ENCODE data around the gene PHLPP2. TPM values are rescaled to one million over a fixed set of nuclear protein-coding genes. Genes with fewer than 3 reads are reported as not detected.
A peak's percentile ranks its signal among the peaks of the same experiment; 100 is the strongest.

PHLPP2 gene
- 10 to 100 TPM in 1 of 12 donors, 1 to 10 TPM in 10, not detected in 1; 4.8 to 20.0 (median 6.3) TPM for polyA plus RNA-seq (ENCODE audit: insufficient read length in 12 of 12)
- long read RNA-seq, donor 1, partial matches to known transcripts, result 6 of 6 reads
- long read RNA-seq, donor 1, other reads (novel, unspliced or antisense), result 0 of 6 reads
- long read RNA-seq, donor 2, partial matches to known transcripts, result 7 of 7 reads
- long read RNA-seq, donor 2, other reads (novel, unspliced or antisense), result 0 of 7 reads
- long read RNA-seq, donor 3, result 0 reads
- long read RNA-seq, donor 4, result 0 reads
- long read RNA-seq, donor 5, full-length matches to known transcripts, result 1 of 6 reads
- long read RNA-seq, donor 5, partial matches to known transcripts, result 5 of 6 reads
- long read RNA-seq, donor 5, other reads (novel, unspliced or antisense), result 0 of 6 reads
- long read RNA-seq, donor 6, result 0 reads
- long read RNA-seq, donor 7, result 0 reads
- long read RNA-seq, donor 8, result 0 reads
- long read RNA-seq, donor 9, result 0 reads
- long read RNA-seq, donor 10, full-length matches to known transcripts, result 1 of 1 reads
- long read RNA-seq, donor 10, partial matches to known transcripts, result 0 of 1 reads
- long read RNA-seq, donor 10, other reads (novel, unspliced or antisense), result 0 of 1 reads
- long read RNA-seq, donor 11, result 0 reads

GRCh38 chr16:71724320-71724751 lies at the start of gene PHLPP2:
Gene PHLPP2 (minus strand): TSS chr16:71724701. CDS start chr16:71714795, 9,906 bp downstream.
- no peak for DNase-seq

- no peak for DNase-seq
Observed at GRCh38 chr16:71771571-71771970, 47.1 kb upstream of the PHLPP2 start.

- no peak for DNase-seq
Observed at GRCh38 chr16:71769222-71769621, 44.7 kb upstream of the PHLPP2 start.

GRCh38 chr16:71767060-71767900 lies 42.8 kb upstream of the PHLPP2 start:
- peak; percentile 3 for DNase-seq

- DNase-seq, result no peak
Observed at GRCh38 chr16:71762186-71762585, 37.7 kb upstream of the PHLPP2 start.

GRCh38 chr16:71761097-71761496 lies 36.6 kb upstream of the PHLPP2 start:
- DNase-seq, result no peak

- DNase-seq, result no peak
Observed at GRCh38 chr16:71758293-71758760, 33.8 kb upstream of the PHLPP2 start.

- no peak for DNase-seq
Observed at GRCh38 chr16:71754652-71755051, 30.2 kb upstream of the PHLPP2 start.

GRCh38 chr16:71754108-71754507 lies 29.6 kb upstream of the PHLPP2 start:
- DNase-seq, result no peak

GRCh38 chr16:71748226-71748625 lies 23.7 kb upstream of the PHLPP2 start:
- no peak for DNase-seq

GRCh38 chr16:71746442-71747046 lies 22.0 kb upstream of the PHLPP2 start:
- DNase-seq, result no peak

GRCh38 chr16:71738855-71739254 lies 14.4 kb upstream of the PHLPP2 start:
- DNase-seq, result no peak

GRCh38 chr16:71737501-71737900 lies 13.0 kb upstream of the PHLPP2 start:
- DNase-seq, result no peak

GRCh38 chr16:71734511-71734910 lies 10.0 kb upstream of the PHLPP2 start:
- DNase-seq, result no peak

- DNase-seq, result peak; percentile 4
Observed at GRCh38 chr16:71732587-71732986, 8.1 kb upstream of the PHLPP2 start.

GRCh38 chr16:71727551-71728324 lies 3.2 kb upstream of the PHLPP2 start:
- no peak for DNase-seq

GRCh38 chr16:71726476-71727315 lies 2.2 kb upstream of the PHLPP2 start:
- DNase-seq, result no peak

- DNase-seq, result peak; percentile 58
Observed at GRCh38 chr16:71723537-71724319, 773 bp downstream of the PHLPP2 start.
